Adrenal gland (tissue), 5 donors: ENCODE data around the gene COX7A2.

Source experiments
- POLR2A ChIP-seq, 2 donors: fragments of 450-650 bp; IDR thresholded peaks; one replicate each; pipeline ENCODE4 v1.6.1; 2017; ENCODE audit warnings: antibody characterized with exemption in 2 of 2, mild to moderate bottlenecking in 2 of 2, moderate library complexity in 1 of 2
- TF ChIP-seq, protein P1 (sequence below), 6 experiments: fragments of 450-650 bp in 4 of 6; fragments of 200-600 bp in 2 of 6; sonication (generic) in 1 of 6; IDR thresholded peaks; 1 replicate in 5 of 6; 2 replicates in 1 of 6; pipeline versions ENCODE4 v1.5.1 to v1.8.0; 2016 to 2021; ENCODE audit warnings: antibody characterized with exemption in 6 of 6, mild to moderate bottlenecking in 2 of 6, moderate library complexity in 1 of 6
- donor health status: DM: no; HTN: no; CAD: no.

DNA sequence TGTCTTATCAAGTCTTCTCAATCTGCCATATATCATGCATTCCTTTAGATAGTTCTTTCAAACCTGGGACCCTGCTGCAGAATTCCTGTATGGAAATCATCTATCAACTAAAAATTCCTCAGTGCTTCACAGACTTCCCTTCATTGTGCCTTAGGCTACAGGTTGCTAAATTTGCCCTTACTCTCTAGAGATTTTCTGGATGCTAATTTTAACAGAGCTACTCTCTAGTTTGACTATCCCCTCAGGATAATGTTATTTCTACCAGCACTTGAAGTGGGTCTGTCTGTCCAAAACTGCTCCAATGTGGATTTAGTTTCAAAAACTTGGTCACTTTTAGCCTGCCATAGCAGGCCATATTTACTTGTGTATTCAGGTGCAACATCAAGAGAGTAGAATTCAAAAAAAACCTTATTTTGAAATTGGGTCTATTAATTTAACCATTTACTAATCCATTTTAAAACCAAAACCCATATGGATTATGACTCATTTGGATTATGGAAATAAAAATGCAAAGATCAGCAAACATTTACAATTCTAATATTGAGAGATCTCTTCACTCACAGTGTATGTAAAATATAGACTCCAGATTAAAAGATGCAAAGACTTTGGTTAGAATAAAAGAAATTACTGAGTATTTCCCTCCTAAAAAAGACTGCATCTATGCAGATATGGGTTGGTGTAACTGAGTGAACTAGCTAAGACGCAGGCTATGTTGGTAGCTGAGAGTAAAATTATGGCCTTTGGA, 13.9 kb upstream of the COX7A2 start:
- no peak for TF ChIP-seq POLR2A (IDR thresholded peaks at IDR 0.05)
- TF ChIP-seq, protein P1, sequence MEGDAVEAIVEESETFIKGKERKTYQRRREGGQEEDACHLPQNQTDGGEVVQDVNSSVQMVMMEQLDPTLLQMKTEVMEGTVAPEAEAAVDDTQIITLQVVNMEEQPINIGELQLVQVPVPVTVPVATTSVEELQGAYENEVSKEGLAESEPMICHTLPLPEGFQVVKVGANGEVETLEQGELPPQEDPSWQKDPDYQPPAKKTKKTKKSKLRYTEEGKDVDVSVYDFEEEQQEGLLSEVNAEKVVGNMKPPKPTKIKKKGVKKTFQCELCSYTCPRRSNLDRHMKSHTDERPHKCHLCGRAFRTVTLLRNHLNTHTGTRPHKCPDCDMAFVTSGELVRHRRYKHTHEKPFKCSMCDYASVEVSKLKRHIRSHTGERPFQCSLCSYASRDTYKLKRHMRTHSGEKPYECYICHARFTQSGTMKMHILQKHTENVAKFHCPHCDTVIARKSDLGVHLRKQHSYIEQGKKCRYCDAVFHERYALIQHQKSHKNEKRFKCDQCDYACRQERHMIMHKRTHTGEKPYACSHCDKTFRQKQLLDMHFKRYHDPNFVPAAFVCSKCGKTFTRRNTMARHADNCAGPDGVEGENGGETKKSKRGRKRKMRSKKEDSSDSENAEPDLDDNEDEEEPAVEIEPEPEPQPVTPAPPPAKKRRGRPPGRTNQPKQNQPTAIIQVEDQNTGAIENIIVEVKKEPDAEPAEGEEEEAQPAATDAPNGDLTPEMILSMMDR (IDR thresholded peaks at IDR 0.05): no peak
